ENCODE results near the gene NEK4. TPM values are rescaled to one million over a fixed set of nuclear protein-coding genes. Genes with fewer than 3 reads are reported as not detected.

NEK4 gene
- polyA plus RNA-seq, 1 of the 3 experiments (the other 2 are of a cell fraction): 8.8 TPM

DNA sequence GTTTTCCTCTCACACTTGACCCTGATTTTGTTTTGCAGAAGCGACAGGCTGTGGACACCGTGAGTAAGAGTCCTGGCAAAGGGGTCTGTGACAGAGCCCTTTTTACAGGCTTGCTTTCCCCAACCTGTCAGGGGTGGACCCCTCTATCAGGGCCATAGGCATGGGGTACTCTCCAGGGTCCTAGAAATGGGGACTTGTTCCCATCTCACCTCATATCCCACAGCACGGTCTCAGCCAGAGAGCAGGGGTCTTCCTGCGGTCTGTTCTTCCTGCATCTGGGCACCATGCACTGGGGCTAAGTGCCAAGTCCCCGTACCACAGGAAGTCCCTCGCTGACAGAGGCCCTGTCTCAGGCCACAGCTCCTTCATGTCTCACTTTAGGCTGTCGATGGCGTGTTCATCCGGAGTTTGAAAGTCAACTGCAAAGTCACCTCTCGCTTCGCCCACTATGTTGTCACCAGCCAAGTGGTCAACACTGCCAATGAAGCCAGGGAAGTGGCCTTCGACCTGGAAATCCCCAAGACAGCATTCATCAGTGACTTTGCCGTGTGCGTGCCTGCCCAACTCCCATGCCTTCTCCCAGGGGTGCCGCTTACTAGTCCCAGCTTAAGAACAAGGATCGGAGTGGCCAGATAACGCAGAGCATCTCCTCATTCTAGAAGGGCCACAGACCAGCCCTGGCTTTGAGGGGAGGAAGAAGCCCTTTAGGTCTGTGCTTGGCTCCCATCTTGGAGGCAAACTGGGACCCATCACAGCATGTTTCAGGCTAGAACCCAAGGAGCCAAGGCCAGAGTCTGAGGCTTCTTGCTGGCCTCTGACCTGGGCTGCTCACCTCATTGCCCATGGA is 7.4 kb upstream of the NEK4 start:
- POLR2A ChIA-PET: no interaction called here
- no peaks in the 10 kb centered on the region for H3K79me2 ChIP-seq (ENCODE audit: insufficient read depth)
- H3F3A ChIP-seq (replicated peaks; ENCODE audit: insufficient read depth): no peaks in the 10 kb centered on the region
- peaks cover 0 to 10% of the 10 kb centered on the region in 2 experiments; a peak in 1 of 4 replicates for H3K4me1 ChIP-seq (ENCODE audit: control insufficient read depth in 1 of 2, insufficient read depth in 2 of 2, low read depth in 1 of 2, low read length in 1 of 2)
- TF ChIP-seq, protein P1, sequence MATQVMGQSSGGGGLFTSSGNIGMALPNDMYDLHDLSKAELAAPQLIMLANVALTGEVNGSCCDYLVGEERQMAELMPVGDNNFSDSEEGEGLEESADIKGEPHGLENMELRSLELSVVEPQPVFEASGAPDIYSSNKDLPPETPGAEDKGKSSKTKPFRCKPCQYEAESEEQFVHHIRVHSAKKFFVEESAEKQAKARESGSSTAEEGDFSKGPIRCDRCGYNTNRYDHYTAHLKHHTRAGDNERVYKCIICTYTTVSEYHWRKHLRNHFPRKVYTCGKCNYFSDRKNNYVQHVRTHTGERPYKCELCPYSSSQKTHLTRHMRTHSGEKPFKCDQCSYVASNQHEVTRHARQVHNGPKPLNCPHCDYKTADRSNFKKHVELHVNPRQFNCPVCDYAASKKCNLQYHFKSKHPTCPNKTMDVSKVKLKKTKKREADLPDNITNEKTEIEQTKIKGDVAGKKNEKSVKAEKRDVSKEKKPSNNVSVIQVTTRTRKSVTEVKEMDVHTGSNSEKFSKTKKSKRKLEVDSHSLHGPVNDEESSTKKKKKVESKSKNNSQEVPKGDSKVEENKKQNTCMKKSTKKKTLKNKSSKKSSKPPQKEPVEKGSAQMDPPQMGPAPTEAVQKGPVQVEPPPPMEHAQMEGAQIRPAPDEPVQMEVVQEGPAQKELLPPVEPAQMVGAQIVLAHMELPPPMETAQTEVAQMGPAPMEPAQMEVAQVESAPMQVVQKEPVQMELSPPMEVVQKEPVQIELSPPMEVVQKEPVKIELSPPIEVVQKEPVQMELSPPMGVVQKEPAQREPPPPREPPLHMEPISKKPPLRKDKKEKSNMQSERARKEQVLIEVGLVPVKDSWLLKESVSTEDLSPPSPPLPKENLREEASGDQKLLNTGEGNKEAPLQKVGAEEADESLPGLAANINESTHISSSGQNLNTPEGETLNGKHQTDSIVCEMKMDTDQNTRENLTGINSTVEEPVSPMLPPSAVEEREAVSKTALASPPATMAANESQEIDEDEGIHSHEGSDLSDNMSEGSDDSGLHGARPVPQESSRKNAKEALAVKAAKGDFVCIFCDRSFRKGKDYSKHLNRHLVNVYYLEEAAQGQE (IDR thresholded peaks at IDR 0.05; ENCODE audit: low read depth, low read length): peak; percentile 54; the same call in 1 of the 2 replicates
- no peak for TF ChIP-seq EP300 (IDR thresholded peaks at IDR 0.05; ENCODE audit: borderline replicate concordance in 1 of 2, low read depth in 1 of 2, low read length in 1 of 2)
- H4K20me1 ChIP-seq (ENCODE audit: insufficient read depth): no peaks in the 10 kb centered on the region
- no peaks in the 10 kb centered on the region for H3K9me2 ChIP-seq
- no peak for DNase-seq
- 76% methylated on average over 15 of the region's 17 CpGs for WGBS (ENCODE audit: low lambda C conversion rate)
- no peak overlapping the region for H3K4me3 ChIP-seq (ENCODE audit: low read depth in 2 of 2, low read length in 1 of 2)
- peaks cover 13% of the 10 kb centered on the region; the same call in 1 of the 2 replicates for H3K27me3 ChIP-seq (ENCODE audit: insufficient read depth)
- no peak overlapping the region for H3K4me2 ChIP-seq
- CTCF ChIA-PET: interaction anchor here (0.8 kb wide), 1 partner anchor 14 kb away, joined by 5 read pairs; no protein-coding TSS in a partner anchor
- no peak overlapping the region for H2AFZ ChIP-seq (ENCODE audit: low read depth)
- no peak overlapping the region for H3K27ac ChIP-seq (ENCODE audit: low read depth in 2 of 2, low read length in 1 of 2)
- H3K9me3 ChIP-seq: no peaks in the 10 kb centered on the region
- H3K9ac ChIP-seq: no peak overlapping the region
- H3K36me3 ChIP-seq (replicated peaks in 1 of 2; ENCODE audit: control insufficient read depth in 1 of 2, insufficient read depth in 2 of 2, low read length in 1 of 2): no peaks in the 10 kb centered on the region

DNA sequence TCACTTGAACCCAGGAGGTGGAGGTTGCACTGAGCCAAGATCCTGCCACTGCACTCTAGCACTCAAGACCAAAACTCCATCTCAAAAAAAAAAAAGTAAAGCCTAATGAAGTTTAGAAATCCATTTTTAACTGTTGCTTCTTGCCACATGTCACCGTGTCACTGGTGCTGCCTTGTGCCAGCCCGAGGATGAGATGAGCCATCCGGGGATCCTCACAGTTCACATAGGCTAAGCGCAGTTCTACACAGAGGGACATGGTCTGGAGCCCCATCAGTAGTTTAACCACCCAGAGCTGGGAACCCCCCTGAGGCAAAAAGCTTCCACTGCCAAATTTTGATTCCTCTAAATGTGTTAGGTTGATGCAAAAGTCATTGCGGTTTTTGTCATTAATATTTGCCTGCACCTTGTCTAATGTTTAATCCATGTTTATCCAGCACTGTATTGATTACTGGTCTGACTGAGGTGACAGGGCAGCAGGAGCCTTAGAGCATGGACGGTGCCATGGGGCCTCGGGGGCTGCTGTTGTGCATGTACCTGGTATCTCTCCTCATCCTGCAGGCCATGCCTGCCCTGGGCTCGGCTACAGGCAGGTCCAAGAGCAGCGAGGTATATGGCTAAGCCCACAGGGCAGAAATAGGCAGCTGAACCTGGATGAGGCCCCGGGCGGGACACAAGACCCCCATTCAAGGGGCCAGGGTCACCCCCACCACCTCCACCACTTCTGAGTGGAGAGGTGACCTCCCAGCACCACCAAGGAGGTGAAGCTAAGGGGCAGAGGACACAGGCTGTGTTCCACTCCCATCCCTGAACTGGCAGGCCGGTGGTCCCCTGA is 6.6 kb upstream of the NEK4 start, which contains the start of gene ITIH1:
Gene ITIH1 (plus strand): TSS at position 473 of the 832 bp plus-strand sequence. CDS start 17 bp downstream, at position 490.
- DNase-seq: no peak
- H3K4me2 ChIP-seq: no peak within 1 kb of the TSS
- 63% methylated on average over 8 of the region's 12 CpGs for WGBS (ENCODE audit: low lambda C conversion rate)
- peaks cover 13% of the 10 kb centered on the region; the same call in 1 of the 2 replicates for H3K27me3 ChIP-seq (ENCODE audit: insufficient read depth)
- H3K9me2 ChIP-seq: no peaks in the 10 kb centered on the region
- no peak within 1 kb of the TSS for H3K9ac ChIP-seq
- CTCF ChIA-PET: no interaction called here
- H3K27ac ChIP-seq (ENCODE audit: low read depth in 2 of 2, low read length in 1 of 2): no peak within 1 kb of the TSS
- no peaks in the 10 kb centered on the region for H3K79me2 ChIP-seq (ENCODE audit: insufficient read depth)
- no peaks in the 10 kb centered on the region for H3K9me3 ChIP-seq
- H3K4me3 ChIP-seq (ENCODE audit: low read depth in 2 of 2, low read length in 1 of 2): no peak within 1 kb of the TSS
- no peaks in the 10 kb centered on the region for H3F3A ChIP-seq (replicated peaks; ENCODE audit: insufficient read depth)
- no peaks in the 10 kb centered on the region for H4K20me1 ChIP-seq (ENCODE audit: insufficient read depth)
- H3K4me1 ChIP-seq (ENCODE audit: control insufficient read depth in 1 of 2, insufficient read depth in 2 of 2, low read depth in 1 of 2, low read length in 1 of 2): peaks cover 0 to 10% of the 10 kb centered on the region in 2 experiments; a peak in 1 of 4 replicates
- H3K36me3 ChIP-seq (replicated peaks in 1 of 2; ENCODE audit: control insufficient read depth in 1 of 2, insufficient read depth in 2 of 2, low read length in 1 of 2): no peaks in the 10 kb centered on the region
- POLR2A ChIA-PET: no interaction called here
- no peak within 1 kb of the TSS for H2AFZ ChIP-seq (ENCODE audit: low read depth)
- TF ChIP-seq, protein P1 (IDR thresholded peaks at IDR 0.05; ENCODE audit: low read depth, low read length): no peak
- no peak for TF ChIP-seq RXRA (IDR thresholded peaks at IDR 0.05; ENCODE audit: borderline replicate concordance, low read depth)
- no peak for TF ChIP-seq SMC3 (IDR thresholded peaks at IDR 0.05; ENCODE audit: low read depth, low read length)
- TF ChIP-seq FOSL2 (IDR thresholded peaks at IDR 0.05; ENCODE audit: borderline replicate concordance, low read depth): no peak
- no peak for TF ChIP-seq CHD2 (IDR thresholded peaks at IDR 0.05; ENCODE audit: low read length, partially characterized antibody)
- TF ChIP-seq, protein P2, sequence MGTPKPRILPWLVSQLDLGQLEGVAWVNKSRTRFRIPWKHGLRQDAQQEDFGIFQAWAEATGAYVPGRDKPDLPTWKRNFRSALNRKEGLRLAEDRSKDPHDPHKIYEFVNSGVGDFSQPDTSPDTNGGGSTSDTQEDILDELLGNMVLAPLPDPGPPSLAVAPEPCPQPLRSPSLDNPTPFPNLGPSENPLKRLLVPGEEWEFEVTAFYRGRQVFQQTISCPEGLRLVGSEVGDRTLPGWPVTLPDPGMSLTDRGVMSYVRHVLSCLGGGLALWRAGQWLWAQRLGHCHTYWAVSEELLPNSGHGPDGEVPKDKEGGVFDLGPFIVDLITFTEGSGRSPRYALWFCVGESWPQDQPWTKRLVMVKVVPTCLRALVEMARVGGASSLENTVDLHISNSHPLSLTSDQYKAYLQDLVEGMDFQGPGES (IDR thresholded peaks at IDR 0.05; ENCODE audit: low read depth, low read length): no peak
- no peak for TF ChIP-seq FOXJ3 (CRISPR knock-in tag; IDR thresholded peaks at IDR 0.05)
- no peak for TF ChIP-seq JUND (IDR thresholded peaks at IDR 0.05)
- TF ChIP-seq FOXM1 (IDR thresholded peaks at IDR 0.05; ENCODE audit: low read depth): no peak
- TF ChIP-seq, protein P3, sequence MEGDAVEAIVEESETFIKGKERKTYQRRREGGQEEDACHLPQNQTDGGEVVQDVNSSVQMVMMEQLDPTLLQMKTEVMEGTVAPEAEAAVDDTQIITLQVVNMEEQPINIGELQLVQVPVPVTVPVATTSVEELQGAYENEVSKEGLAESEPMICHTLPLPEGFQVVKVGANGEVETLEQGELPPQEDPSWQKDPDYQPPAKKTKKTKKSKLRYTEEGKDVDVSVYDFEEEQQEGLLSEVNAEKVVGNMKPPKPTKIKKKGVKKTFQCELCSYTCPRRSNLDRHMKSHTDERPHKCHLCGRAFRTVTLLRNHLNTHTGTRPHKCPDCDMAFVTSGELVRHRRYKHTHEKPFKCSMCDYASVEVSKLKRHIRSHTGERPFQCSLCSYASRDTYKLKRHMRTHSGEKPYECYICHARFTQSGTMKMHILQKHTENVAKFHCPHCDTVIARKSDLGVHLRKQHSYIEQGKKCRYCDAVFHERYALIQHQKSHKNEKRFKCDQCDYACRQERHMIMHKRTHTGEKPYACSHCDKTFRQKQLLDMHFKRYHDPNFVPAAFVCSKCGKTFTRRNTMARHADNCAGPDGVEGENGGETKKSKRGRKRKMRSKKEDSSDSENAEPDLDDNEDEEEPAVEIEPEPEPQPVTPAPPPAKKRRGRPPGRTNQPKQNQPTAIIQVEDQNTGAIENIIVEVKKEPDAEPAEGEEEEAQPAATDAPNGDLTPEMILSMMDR (IDR thresholded peaks at IDR 0.05): no peak
- TF ChIP-seq, protein P4, sequence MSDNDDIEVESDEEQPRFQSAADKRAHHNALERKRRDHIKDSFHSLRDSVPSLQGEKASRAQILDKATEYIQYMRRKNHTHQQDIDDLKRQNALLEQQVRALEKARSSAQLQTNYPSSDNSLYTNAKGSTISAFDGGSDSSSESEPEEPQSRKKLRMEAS (IDR thresholded peaks at IDR 0.05; ENCODE audit: low read depth): no peak
